NCI-H1436 (cell line): ENCODE data around the gene CNTN4.

Experiments
- DNase-seq: peaks from one replicate; lab custom pipeline; 2025; lab: John Stamatoyannopoulos, UW

CNTN4 gene

DNA sequence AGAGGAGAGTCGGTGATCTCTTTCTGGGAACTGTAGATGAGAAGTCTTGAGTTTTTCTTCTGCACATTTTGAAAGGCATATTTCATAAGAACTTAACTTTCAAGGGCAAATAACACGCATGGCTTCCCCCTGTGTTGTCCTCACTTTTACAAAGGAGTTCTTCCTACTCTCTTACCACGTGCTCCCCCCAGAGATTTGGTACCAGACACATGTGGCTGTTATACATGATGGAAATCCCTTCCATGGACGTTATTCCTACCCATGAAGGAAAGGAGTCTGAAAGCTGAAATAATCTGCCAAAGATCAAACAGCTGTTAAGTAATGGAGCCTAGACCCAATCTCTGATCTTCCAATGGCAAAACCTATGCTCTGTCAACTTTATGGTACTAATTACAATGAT lies 1007.1 kb downstream of the CNTN4 start:
- DNase-seq, result no peak

DNA sequence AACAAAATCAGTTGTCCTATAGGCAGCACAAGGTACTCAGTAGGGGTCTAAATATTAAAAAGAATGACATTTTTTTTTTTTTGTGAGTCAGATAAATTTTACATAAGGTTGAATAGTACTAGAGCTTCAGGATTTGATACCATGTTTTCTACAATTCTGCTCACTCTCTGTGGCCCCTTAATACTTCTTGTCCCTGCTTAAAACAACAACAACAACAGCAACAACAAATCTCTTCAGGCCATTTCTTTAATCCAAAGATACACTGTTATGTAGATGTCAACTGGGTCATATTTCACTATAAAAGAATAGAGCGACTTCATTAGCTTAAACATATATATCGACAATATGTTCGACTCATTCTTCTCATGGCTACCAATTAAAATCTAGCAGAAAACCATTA lies 1008.5 kb downstream of the CNTN4 start:
- DNase-seq, result no peak
